ENCODE measurements around the gene LRRC4B.

DNA sequence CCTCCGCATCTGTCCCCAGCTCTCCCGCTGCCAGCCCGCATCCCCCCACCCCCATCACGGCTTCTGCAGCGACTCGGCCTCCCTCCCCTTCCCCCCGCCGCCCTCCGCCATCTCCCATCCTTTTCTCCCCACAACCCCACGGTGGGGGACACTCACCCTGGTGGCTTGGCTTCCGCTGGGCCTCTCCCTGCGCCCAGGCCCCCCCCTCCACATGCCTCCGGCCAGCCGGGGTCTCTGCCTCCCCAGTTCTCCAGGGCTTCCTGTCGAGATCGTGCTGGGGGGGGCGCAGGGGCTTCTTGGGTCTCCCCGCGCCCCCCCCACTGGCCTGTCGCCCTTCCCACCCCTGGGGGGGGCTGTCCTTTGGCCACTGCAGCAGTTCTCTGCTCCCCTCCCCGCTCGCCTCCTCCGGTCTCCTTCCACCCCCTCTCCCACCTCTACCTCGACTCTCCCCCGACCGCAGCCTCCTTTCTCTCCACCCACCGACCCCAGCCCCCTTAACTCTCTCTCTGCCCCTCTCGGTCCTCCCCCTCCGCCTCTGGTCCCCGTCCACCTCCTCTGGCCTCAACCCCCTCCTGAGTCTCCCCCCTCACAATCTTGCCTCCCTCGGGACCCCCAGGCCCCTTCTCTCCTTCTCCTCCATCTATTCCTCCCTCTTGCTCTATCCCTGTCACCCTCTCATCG is 17.1 kb downstream of the LRRC4B start:
- no peak for TF ChIP-seq CHD2 (IDR thresholded peaks at IDR 0.05; ENCODE audit: low read length, partially characterized antibody)
- TF ChIP-seq EP300 (IDR thresholded peaks at IDR 0.05; ENCODE audit: borderline replicate concordance in 1 of 2, low read depth in 1 of 2, low read length in 1 of 2) = no peak
- TF ChIP-seq, protein P1, sequence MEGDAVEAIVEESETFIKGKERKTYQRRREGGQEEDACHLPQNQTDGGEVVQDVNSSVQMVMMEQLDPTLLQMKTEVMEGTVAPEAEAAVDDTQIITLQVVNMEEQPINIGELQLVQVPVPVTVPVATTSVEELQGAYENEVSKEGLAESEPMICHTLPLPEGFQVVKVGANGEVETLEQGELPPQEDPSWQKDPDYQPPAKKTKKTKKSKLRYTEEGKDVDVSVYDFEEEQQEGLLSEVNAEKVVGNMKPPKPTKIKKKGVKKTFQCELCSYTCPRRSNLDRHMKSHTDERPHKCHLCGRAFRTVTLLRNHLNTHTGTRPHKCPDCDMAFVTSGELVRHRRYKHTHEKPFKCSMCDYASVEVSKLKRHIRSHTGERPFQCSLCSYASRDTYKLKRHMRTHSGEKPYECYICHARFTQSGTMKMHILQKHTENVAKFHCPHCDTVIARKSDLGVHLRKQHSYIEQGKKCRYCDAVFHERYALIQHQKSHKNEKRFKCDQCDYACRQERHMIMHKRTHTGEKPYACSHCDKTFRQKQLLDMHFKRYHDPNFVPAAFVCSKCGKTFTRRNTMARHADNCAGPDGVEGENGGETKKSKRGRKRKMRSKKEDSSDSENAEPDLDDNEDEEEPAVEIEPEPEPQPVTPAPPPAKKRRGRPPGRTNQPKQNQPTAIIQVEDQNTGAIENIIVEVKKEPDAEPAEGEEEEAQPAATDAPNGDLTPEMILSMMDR (IDR thresholded peaks at IDR 0.05) = no peak
- TF ChIP-seq, protein P2, sequence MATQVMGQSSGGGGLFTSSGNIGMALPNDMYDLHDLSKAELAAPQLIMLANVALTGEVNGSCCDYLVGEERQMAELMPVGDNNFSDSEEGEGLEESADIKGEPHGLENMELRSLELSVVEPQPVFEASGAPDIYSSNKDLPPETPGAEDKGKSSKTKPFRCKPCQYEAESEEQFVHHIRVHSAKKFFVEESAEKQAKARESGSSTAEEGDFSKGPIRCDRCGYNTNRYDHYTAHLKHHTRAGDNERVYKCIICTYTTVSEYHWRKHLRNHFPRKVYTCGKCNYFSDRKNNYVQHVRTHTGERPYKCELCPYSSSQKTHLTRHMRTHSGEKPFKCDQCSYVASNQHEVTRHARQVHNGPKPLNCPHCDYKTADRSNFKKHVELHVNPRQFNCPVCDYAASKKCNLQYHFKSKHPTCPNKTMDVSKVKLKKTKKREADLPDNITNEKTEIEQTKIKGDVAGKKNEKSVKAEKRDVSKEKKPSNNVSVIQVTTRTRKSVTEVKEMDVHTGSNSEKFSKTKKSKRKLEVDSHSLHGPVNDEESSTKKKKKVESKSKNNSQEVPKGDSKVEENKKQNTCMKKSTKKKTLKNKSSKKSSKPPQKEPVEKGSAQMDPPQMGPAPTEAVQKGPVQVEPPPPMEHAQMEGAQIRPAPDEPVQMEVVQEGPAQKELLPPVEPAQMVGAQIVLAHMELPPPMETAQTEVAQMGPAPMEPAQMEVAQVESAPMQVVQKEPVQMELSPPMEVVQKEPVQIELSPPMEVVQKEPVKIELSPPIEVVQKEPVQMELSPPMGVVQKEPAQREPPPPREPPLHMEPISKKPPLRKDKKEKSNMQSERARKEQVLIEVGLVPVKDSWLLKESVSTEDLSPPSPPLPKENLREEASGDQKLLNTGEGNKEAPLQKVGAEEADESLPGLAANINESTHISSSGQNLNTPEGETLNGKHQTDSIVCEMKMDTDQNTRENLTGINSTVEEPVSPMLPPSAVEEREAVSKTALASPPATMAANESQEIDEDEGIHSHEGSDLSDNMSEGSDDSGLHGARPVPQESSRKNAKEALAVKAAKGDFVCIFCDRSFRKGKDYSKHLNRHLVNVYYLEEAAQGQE (IDR thresholded peaks at IDR 0.05; ENCODE audit: low read depth, low read length) = no peak
- no peak for TF ChIP-seq TCF12 (IDR thresholded peaks at IDR 0.05)
- TF ChIP-seq MXI1 (IDR thresholded peaks at IDR 0.05; ENCODE audit: low read depth, low read length) = no peak
- TF ChIP-seq, protein P3, sequence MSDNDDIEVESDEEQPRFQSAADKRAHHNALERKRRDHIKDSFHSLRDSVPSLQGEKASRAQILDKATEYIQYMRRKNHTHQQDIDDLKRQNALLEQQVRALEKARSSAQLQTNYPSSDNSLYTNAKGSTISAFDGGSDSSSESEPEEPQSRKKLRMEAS (IDR thresholded peaks at IDR 0.05; ENCODE audit: low read depth) = no peak
- no peak for TF ChIP-seq NRF1 (IDR thresholded peaks at IDR 0.05; ENCODE audit: low read depth, low read length)

Measured in SK-N-SH (cell line).